GM10847 (cell line): Measurements from ENCODE around the gene CC2D1B.

Source experiments
- POLR2A ChIP-seq: IDR thresholded peaks from 2 replicates; pipeline ENCODE4 v1.6.1; 2011; ENCODE audit not compliant: insufficient read length; ENCODE audit errors: extremely low read depth

CC2D1B gene

GRCh38 chr1:52367272-52367671, 1.3 kb upstream of the CC2D1B start:
- TF ChIP-seq POLR2A: no peak

- TF ChIP-seq POLR2A: no peak
Measured at GRCh38 chr1:52366517-52366827, 467 bp upstream of the CC2D1B start.

- no peak for TF ChIP-seq POLR2A
Measured at GRCh38 chr1:52365071-52365745, 797 bp downstream of the CC2D1B start.

- no peak for TF ChIP-seq POLR2A
Measured at GRCh38 chr1:52364235-52364839, 1.7 kb downstream of the CC2D1B start.

- no peak for TF ChIP-seq POLR2A
Measured at GRCh38 chr1:52360595-52360968, 5.4 kb downstream of the CC2D1B start.

- TF ChIP-seq POLR2A: no peak
Measured at GRCh38 chr1:52359676-52360594, 6.1 kb downstream of the CC2D1B start.

- no peak for TF ChIP-seq POLR2A
Measured at GRCh38 chr1:52358851-52359497, 7.0 kb downstream of the CC2D1B start.

- TF ChIP-seq POLR2A: no peak
Measured at GRCh38 chr1:52357397-52357796, 8.6 kb downstream of the CC2D1B start.

GRCh38 chr1:52356818-52357355, 9.1 kb downstream of the CC2D1B start:
- no peak for TF ChIP-seq POLR2A

- no peak for TF ChIP-seq POLR2A
Measured at GRCh38 chr1:52355847-52356505, 10.0 kb downstream of the CC2D1B start.

GRCh38 chr1:52355436-52355835, 10.6 kb downstream of the CC2D1B start:
- no peak for TF ChIP-seq POLR2A

GRCh38 chr1:52352690-52353089, 13.3 kb downstream of the CC2D1B start:
- TF ChIP-seq POLR2A: no peak

GRCh38 chr1:52348704-52349300, 17.2 kb downstream of the CC2D1B start:
- no peak for TF ChIP-seq POLR2A

GRCh38 chr1:52346653-52347052, 19.4 kb downstream of the CC2D1B start:
- TF ChIP-seq POLR2A: no peak
